ENCODE measurements around the gene ANKRD16. TPM values are rescaled to one million over a fixed set of nuclear protein-coding genes. Genes with fewer than 3 reads are reported as not detected.

Gene ANKRD16
- total and polyA plus RNA-seq, 2 experiments from 2014 or later: 6.4 to 16.1 TPM

GRCh38 chr10:5888351-5888750, 1.3 kb downstream of the ANKRD16 start:
- peak overlapping the region; percentile 98 for H3K4me2 ChIP-seq
- H2AFZ ChIP-seq: peak overlapping the region; percentile 94
- ATAC-seq (no peak), DNase-seq (ENCODE audit: low spot score) (no peak)
- H3F3A ChIP-seq (replicated peaks; ENCODE audit: low read depth): peaks cover 3% of the 10 kb centered on the region; the same call in 1 of the 2 replicates
- Mint-ChIP-seq H3K27me3 (ENCODE audit: insufficient read depth, low read depth, poor library complexity) (peaks cover 7% of the 10 kb centered on the region), H3K27ac (no peak overlapping the region), H3K36me3 (ENCODE audit: low read depth) (peaks cover 39% of the 10 kb centered on the region), H3K9me3 (no peaks in the 10 kb centered on the region), H3K4me1 (peaks cover 30% of the 10 kb centered on the region), H3K4me3 (peak overlapping the region; percentile 96)
- H3K36me3 ChIP-seq (ENCODE audit: insufficient read depth): peaks cover 18% of the 10 kb centered on the region
- H3K9me2 ChIP-seq (ENCODE audit: insufficient read depth): no peaks in the 10 kb centered on the region
- TF ChIP-seq ZNF114 (CRISPR knock-in tag; IDR thresholded peaks at IDR 0.05) (no peak), ETS1 (IDR thresholded peaks at IDR 0.05) (no peak), CREB1 (CRISPR knock-in tag; IDR thresholded peaks at IDR 0.05; ENCODE audit: low read depth) (no peak), EZH2 (IDR thresholded peaks at IDR 0.05; ENCODE audit: low read depth, unreplicated experiment) (no peak), EZH2phosphoT487 (IDR thresholded peaks at IDR 0.05; ENCODE audit: unreplicated experiment) (no peak), REST (IDR thresholded peaks at IDR 0.05; ENCODE audit: unreplicated experiment) (no peak), NANOG (IDR thresholded peaks at IDR 0.05; ENCODE audit: borderline replicate concordance) (no peak), ZNF462 (CRISPR knock-in tag; IDR thresholded peaks at IDR 0.05) (no peak), CTCF (conservative IDR thresholded peaks at IDR 0.05; ENCODE audit: low read depth in 2 of 2) (no peak), JUNB (IDR thresholded peaks at IDR 0.05; ENCODE audit: unreplicated experiment) (no peak), STAT1 (IDR thresholded peaks at IDR 0.05; ENCODE audit: unreplicated experiment) (no peak), POLR2AphosphoS5 (IDR thresholded peaks at IDR 0.05; ENCODE audit: low read depth) (no peak)
- H3K27ac ChIP-seq (ENCODE audit: low read depth): no peak overlapping the region
- peaks cover 33% of the 10 kb centered on the region for H4K20me1 ChIP-seq (replicated peaks; ENCODE audit: insufficient read depth)
- no peaks in the 10 kb centered on the region for H3K27me3 ChIP-seq (ENCODE audit: insufficient read depth)
- H3K4me3 ChIP-seq: peak overlapping the region; percentile 90
- H3K79me2 ChIP-seq (replicated peaks; ENCODE audit: insufficient read depth): peaks cover 46% of the 10 kb centered on the region
- peaks cover 13% of the 10 kb centered on the region for H3K4me1 ChIP-seq (ENCODE audit: insufficient read depth)

All from GM23338 (cell line).